COLO668 (cell line): Measurements from ENCODE around the gene GLOD4.

Source experiments
- DNase-seq: peaks from one replicate; lab custom pipeline; 2025; ENCODE audit not compliant: unreplicated experiment; lab: John Stamatoyannopoulos, UW

The GLOD4 gene

GRCh38 chr17:744937-745336 is 37.1 kb downstream of the GLOD4 start:
- no peak for DNase-seq

GRCh38 chr17:743139-743538 is 38.9 kb downstream of the GLOD4 start:
- DNase-seq: no peak

GRCh38 chr17:742147-742793 is 39.8 kb downstream of the GLOD4 start:
- no peak for DNase-seq

- no peak for DNase-seq
These were observed 41.7 kb downstream of the GLOD4 start for GRCh38 chr17:740240-741017.

- DNase-seq: no peak
These were observed 44.4 kb downstream of the GLOD4 start for GRCh38 chr17:737561-738113.

- DNase-seq: peak; percentile 5
These were observed 48.3 kb downstream of the GLOD4 start for GRCh38 chr17:733743-734142.

- peak; percentile 47 for DNase-seq
These were observed 49.0 kb downstream of the GLOD4 start for GRCh38 chr17:732902-733720.

GRCh38 chr17:732067-732901 is 49.8 kb downstream of the GLOD4 start, which contains the start of gene TLCD3A:
TSS of gene TLCD3A (plus strand) at chr17:732596. CDS start at chr17:732648, 52 bp downstream.
- DNase-seq: peak; percentile 70

- DNase-seq: no peak
These were observed 50.4 kb downstream of the GLOD4 start for GRCh38 chr17:731644-732066.

GRCh38 chr17:728911-729310 is 53.2 kb downstream of the GLOD4 start:
- DNase-seq: no peak

GRCh38 chr17:726271-726919 is 55.7 kb downstream of the GLOD4 start:
- no peak for DNase-seq

GRCh38 chr17:725746-726145 is 56.3 kb downstream of the GLOD4 start:
- no peak for DNase-seq

GRCh38 chr17:725084-725483 is 57.0 kb downstream of the GLOD4 start:
- DNase-seq: no peak

GRCh38 chr17:721540-721937 is 60.5 kb downstream of the GLOD4 start:
- no peak for DNase-seq

- no peak for DNase-seq
These were observed 61.2 kb downstream of the GLOD4 start for GRCh38 chr17:720706-721539.

GRCh38 chr17:718075-718474 is 64.0 kb downstream of the GLOD4 start:
- no peak for DNase-seq
